Lung (tissue), 12 donors: ENCODE measurements around the gene PON1. TPM values are rescaled to one million over a fixed set of nuclear protein-coding genes. Genes with fewer than 3 reads are reported as not detected.

ENCODE experiments used
- ATAC-seq: fragments of 200-7000 bp; cut with Tn5 transposase; one replicate; pipeline ENCODE4 v1.9.1; 2020; ENCODE audit warnings: moderate number of reproducible peaks; ENCODE audit not compliant: insufficient read depth, low FRiP score
- DNase-seq, 3 donors: peaks; one replicate each; pipeline ENCODE4 v3.0.0-alpha.2; 2013 to 2017
- H3K27ac ChIP-seq, 2 donors: one replicate each; pipeline ENCODE4 v1.5.1; 2013; ENCODE audit warnings: mild to moderate bottlenecking in 2 of 2, moderate library complexity in 2 of 2, control low read depth in 1 of 2, inconsistent platforms in 1 of 2, low read depth in 1 of 2, low read length in 1 of 2
- H3K27me3 ChIP-seq, 3 donors: one replicate each; pipeline ENCODE4 v1.5.1; 2013; ENCODE audit warnings: low read length in 2 of 3; ENCODE audit not compliant: control insufficient read depth in 3 of 3, insufficient read depth in 3 of 3
- H3K36me3 ChIP-seq, 4 donors: one replicate each; pipeline ENCODE4 v1.5.1; 2013; ENCODE audit warnings: low read length in 4 of 4, mild to moderate bottlenecking in 1 of 4, moderate library complexity in 1 of 4; ENCODE audit not compliant: control insufficient read depth in 4 of 4, insufficient read depth in 4 of 4
- H3K4me1 ChIP-seq, 5 donors: one replicate each; pipeline ENCODE4 v1.5.1; 2013; ENCODE audit warnings: low read length in 5 of 5, mild to moderate bottlenecking in 2 of 5, moderate library complexity in 1 of 5; ENCODE audit not compliant: control insufficient read depth in 5 of 5, insufficient read depth in 5 of 5
- H3K4me3 ChIP-seq: one replicate; pipeline ENCODE4 v1.5.1; 2013; ENCODE audit warnings: mild to moderate bottlenecking, control low read depth, moderate library complexity
- H3K9ac ChIP-seq, 2 donors: one replicate each; pipeline ENCODE4 v1.5.1; 2013; ENCODE audit warnings: low read length in 2 of 2, control low read depth in 1 of 2; ENCODE audit not compliant: insufficient read depth in 1 of 2
- H3K9me3 ChIP-seq, 4 donors: one replicate each; pipeline ENCODE4 v1.5.1; 2013; ENCODE audit warnings: low read length in 3 of 4, mild to moderate bottlenecking in 1 of 4, moderate library complexity in 1 of 4; ENCODE audit not compliant: control insufficient read depth in 4 of 4, insufficient read depth in 3 of 4
- CTCF ChIP-seq: IDR thresholded peaks from 2 replicates; pipeline ENCODE4 v1.5.1; 2012; ENCODE audit warnings: mild to moderate bottlenecking; ENCODE audit errors: control extremely low read depth, extremely low read depth
- WGBS, 2 donors: extraction: QIAGEN DNeasy Blood & Tissue Kit; methylation state at CpG; one replicate each; pipeline ENCODE4 v1.1.7; 2013; 5-methylcytosine and 5-hydroxymethylcytosine counted together
- polyA plus RNA-seq, 2 donors: library from polyadenylated mRNA; stranded (reverse); fragments of 200-250 nt; gene quantifications; one replicate each; pipeline ENCODE4 v1.2.1, GENCODE V29; 2013
- total RNA-seq, 2 donors: library from RNA; depleted of rRNA in 1 of 2; stranded (reverse); fragments of >200 nt in 1 of 2; gene quantifications; one replicate each; pipeline ENCODE4 v1.2.1, GENCODE V29; 2014 to 2021
- donor health status: control.
- donor health status: control.
- donor health status: Bipolar disorder and iron deficiency.
- donor health status: healthy.
- donor health status: DM: yes; HTN: yes; CAD: no.

Gene PON1
- total and polyA plus RNA-seq, 4 donors, result 0.15 to 2.3 (median 0.59) TPM

GRCh38 chr7:95311389-95311788 is 12.9 kb downstream of the PON1 start:
- DNase-seq, result no peak
- Histone ChIP-seq H3K27me3 (no peaks in the 10 kb centered on the region), H3K9ac (no peak overlapping the region), H3K27ac (no peak overlapping the region), H3K4me3 (no peak overlapping the region), H3K4me1 (no peaks in the 10 kb centered on the region), H3K9me3 (no peaks in the 10 kb centered on the region), H3K36me3 (no peaks in the 10 kb centered on the region)
- no peak for TF ChIP-seq CTCF
- 93 to 96% methylated on average over 2 of the region's 2 CpGs for WGBS, 2 donors
- ATAC-seq, result no peak

- no peaks in the 10 kb centered on the region for H3K27me3 ChIP-seq
- H3K4me3 ChIP-seq, result no peak overlapping the region
- 96 to 98% methylated on average over 2 of the region's 2 CpGs for whole genome bisulfite sequencing, 2 donors
- TF ChIP-seq CTCF, result no peak
- no peak for ATAC-seq
- H3K4me1 ChIP-seq, result no peaks in the 10 kb centered on the region
- no peak for DNase-seq
- no peaks in the 10 kb centered on the region for H3K9me3 ChIP-seq
- H3K36me3 ChIP-seq, result no peaks in the 10 kb centered on the region
- H3K27ac ChIP-seq, result no peak overlapping the region
- H3K9ac ChIP-seq, result no peak overlapping the region
Measured at GRCh38 chr7:95309951-95310350, 14.4 kb downstream of the PON1 start.

- Histone ChIP-seq H3K27me3 (peaks cover 0 to 2% (median 0%) of the 10 kb centered on the region in 3 donors), H3K36me3 (no peaks in the 10 kb centered on the region), H3K4me3 (no peak overlapping the region), H3K9ac (no peak overlapping the region), H3K4me1 (no peaks in the 10 kb centered on the region), H3K27ac (no peak overlapping the region), H3K9me3 (no peaks in the 10 kb centered on the region)
- WGBS, 2 donors, result 72 to 77% methylated on average over 7 of the region's 7 CpGs
- ATAC-seq (no peak), DNase-seq (no peak)
- no peak for TF ChIP-seq CTCF
Measured at GRCh38 chr7:95304990-95305389, 19.3 kb downstream of the PON1 start.
